Loucy (cell line): Measurements from ENCODE around the gene SCAF1.

Experiments
- EZH2phosphoT487 ChIP-seq: fragments of 200-600 bp; IDR thresholded peaks from 2 replicates; pipeline ENCODE4 v1.6.1; 2018; ENCODE audit warnings: antibody characterized with exemption, mild to moderate bottlenecking, moderate library complexity, borderline replicate concordance
- TF ChIP-seq, protein P1 (sequence below): fragments of 200-600 bp; sonication (generic); conservative IDR thresholded peaks from 2 replicates; pipeline ENCODE4 v1.5.1; 2014; ENCODE audit warnings: mild to moderate bottlenecking, antibody characterized with exemption, low read length

DNA sequence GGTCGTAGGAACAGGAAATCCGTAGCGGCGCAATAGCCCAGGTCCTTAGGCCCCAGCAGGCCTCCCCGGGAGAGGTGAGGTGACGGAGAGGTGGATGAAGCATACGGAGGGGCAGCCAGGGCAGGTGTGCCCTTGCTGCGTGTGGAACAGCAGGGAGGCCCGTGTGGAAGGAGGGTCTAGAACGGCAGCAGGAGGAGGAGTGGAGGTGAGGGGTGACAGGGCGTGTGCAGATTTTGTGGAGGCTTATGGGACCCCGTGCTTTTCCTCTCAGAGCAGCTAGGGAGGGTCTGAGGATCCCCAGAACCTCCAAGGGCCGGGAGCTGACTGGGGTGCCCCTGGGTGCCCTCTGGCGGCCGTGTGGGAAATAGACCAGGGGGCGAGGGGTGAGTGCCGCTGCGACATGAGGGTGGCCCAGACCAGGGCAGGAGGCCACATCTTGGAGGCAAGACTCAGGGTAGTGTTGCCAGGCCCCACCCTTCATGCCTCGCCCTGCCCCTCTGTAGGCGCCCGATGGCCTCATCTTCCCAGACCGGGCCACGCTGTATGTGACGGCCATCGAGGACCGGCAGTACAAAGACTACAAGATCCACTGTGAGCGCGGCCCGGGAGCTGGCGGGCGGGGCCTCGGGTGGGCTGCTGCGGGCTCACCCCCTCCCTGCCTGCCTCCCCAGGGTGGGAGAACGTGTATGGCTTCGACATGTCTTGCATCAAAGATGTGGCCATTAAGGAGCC lies 42.4 kb downstream of the SCAF1 start:
- TF ChIP-seq, protein P1, sequence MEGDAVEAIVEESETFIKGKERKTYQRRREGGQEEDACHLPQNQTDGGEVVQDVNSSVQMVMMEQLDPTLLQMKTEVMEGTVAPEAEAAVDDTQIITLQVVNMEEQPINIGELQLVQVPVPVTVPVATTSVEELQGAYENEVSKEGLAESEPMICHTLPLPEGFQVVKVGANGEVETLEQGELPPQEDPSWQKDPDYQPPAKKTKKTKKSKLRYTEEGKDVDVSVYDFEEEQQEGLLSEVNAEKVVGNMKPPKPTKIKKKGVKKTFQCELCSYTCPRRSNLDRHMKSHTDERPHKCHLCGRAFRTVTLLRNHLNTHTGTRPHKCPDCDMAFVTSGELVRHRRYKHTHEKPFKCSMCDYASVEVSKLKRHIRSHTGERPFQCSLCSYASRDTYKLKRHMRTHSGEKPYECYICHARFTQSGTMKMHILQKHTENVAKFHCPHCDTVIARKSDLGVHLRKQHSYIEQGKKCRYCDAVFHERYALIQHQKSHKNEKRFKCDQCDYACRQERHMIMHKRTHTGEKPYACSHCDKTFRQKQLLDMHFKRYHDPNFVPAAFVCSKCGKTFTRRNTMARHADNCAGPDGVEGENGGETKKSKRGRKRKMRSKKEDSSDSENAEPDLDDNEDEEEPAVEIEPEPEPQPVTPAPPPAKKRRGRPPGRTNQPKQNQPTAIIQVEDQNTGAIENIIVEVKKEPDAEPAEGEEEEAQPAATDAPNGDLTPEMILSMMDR = peak; percentile 54
- TF ChIP-seq EZH2phosphoT487 = no peak
